H1 (cell line): ENCODE results near the gene TRAPPC3. TPM values are rescaled to one million over a fixed set of nuclear protein-coding genes. Genes with fewer than 3 reads are reported as not detected.

Source experiments
- CTCF ChIA-PET: fragments of 300-600 bp; sonication (Branson Sonifier 250); formaldehyde crosslinking; loops from one replicate; lab custom pipeline; 2021; ENCODE audit not compliant: partially characterized antibody; lab: Charles Lee
- POLR2A ChIA-PET: fragments of 300-600 bp; sonication (Branson Sonifier 250); formaldehyde crosslinking; loops from one replicate; lab custom pipeline; 2021; ENCODE audit warnings: inconsistent platforms; ENCODE audit not compliant: partially characterized antibody; lab: Charles Lee
- DNase-seq, 2 experiments: peaks; one replicate each; pipeline versions ENCODE4 v3.0.0 to v3.0.0-alpha.2; 2010 to 2022; ENCODE audit warnings: low spot score in 2 of 2, low read depth in 1 of 2, mixed read lengths in 1 of 2
- FAIRE-seq: peaks from 2 replicates; lab custom pipeline; 2011; peaks lifted over from hg19 to GRCh38; lab: Jason Lieb, UNC
- H2AFZ ChIP-seq: 2 replicates; pipeline ENCODE4 v1.8.1; 2012; ENCODE audit warnings: low read length, inconsistent platforms
- H2AK5ac ChIP-seq: 2 replicates; pipeline ENCODE4 v1.6.1; 2013; ENCODE audit warnings: low read depth, low read length
- H2BK120ac ChIP-seq: replicated peaks from 2 replicates; pipeline ENCODE3; 2013; ENCODE audit warnings: low read depth, low read length, inconsistent platforms
- H2BK12ac ChIP-seq: 2 replicates; pipeline ENCODE4 v1.6.1; 2013; ENCODE audit warnings: low read depth, low read length
- H2BK15ac ChIP-seq: 2 replicates; pipeline ENCODE4 v1.6.1; 2013; ENCODE audit warnings: low read length
- H2BK20ac ChIP-seq: 2 replicates; pipeline ENCODE4 v1.6.1; 2013; ENCODE audit warnings: low read length
- H2BK5ac ChIP-seq: 2 replicates; pipeline ENCODE4 v1.6.1; 2013; ENCODE audit warnings: low read depth, low read length
- H3K14ac ChIP-seq: 2 replicates; pipeline ENCODE4 v1.6.1; 2013; ENCODE audit warnings: inconsistent platforms; ENCODE audit not compliant: insufficient read length
- H3K18ac ChIP-seq: 2 replicates; pipeline ENCODE4 v1.6.1; 2013; ENCODE audit warnings: low read length; ENCODE audit errors: extremely low read depth
- H3K23ac ChIP-seq: 2 replicates; pipeline ENCODE4 v1.6.1; 2013; ENCODE audit warnings: inconsistent platforms; ENCODE audit not compliant: insufficient read length
- H3K23me2 ChIP-seq: 2 replicates; pipeline ENCODE4 v1.6.1; 2013; ENCODE audit warnings: low read depth, low read length
- H3K27ac ChIP-seq: 2 replicates; pipeline ENCODE4 v1.6.1; 2011; ENCODE audit warnings: low read depth, low read length, inconsistent platforms
- H3K27me3 ChIP-seq, 4 experiments: replicated peaks in 1 of 4; 1 replicate in 1 of 4; 2 replicates in 3 of 4; pipeline versions ENCODE4 v1.6.1 to v1.8.1; 2011 to 2013; ENCODE audit warnings: low read length in 3 of 4, mild to moderate bottlenecking in 3 of 4, inconsistent platforms in 2 of 4, mixed read lengths in 2 of 4, moderate library complexity in 1 of 4; ENCODE audit not compliant: control insufficient read depth in 3 of 4, insufficient read depth in 3 of 4; ENCODE audit errors: extremely low read depth in 1 of 4
- H3K36me3 ChIP-seq, 4 experiments: 2 replicates each; pipeline versions ENCODE4 v1.6.1 to v1.8.1; 2011 to 2013; ENCODE audit warnings: mild to moderate bottlenecking in 4 of 4, low read length in 3 of 4, moderate library complexity in 2 of 4, control low read depth in 1 of 4, inconsistent platforms in 1 of 4; ENCODE audit not compliant: insufficient read depth in 4 of 4, control insufficient read depth in 2 of 4
- H3K4ac ChIP-seq: replicated peaks from 2 replicates; pipeline ENCODE3; 2013; ENCODE audit warnings: low read length, low read depth, mixed read lengths, inconsistent platforms; ENCODE audit not compliant: insufficient read length
- H3K4me1 ChIP-seq, 4 experiments: replicated peaks in 1 of 4; 1 replicate in 1 of 4; 2 replicates in 3 of 4; pipeline versions ENCODE4 v1.6.1 to v1.8.1; 2011 to 2013; ENCODE audit warnings: low read length in 3 of 4, inconsistent platforms in 2 of 4, mixed read lengths in 1 of 4; ENCODE audit not compliant: insufficient read depth in 4 of 4, control insufficient read depth in 3 of 4
- H3K4me2 ChIP-seq, 2 experiments: 2 replicates each; pipeline versions ENCODE4 v1.6.1 to v1.8.1; 2011 to 2013; ENCODE audit warnings: low read depth in 2 of 2, low read length in 2 of 2, control low read depth in 1 of 2, inconsistent platforms in 1 of 2, mild to moderate bottlenecking in 1 of 2; ENCODE audit not compliant: insufficient read depth in 1 of 2
- H3K4me3 ChIP-seq, 4 experiments: fragments of 200-600, 300-600 bp in 1 of 4; sonication (generic), shearing (Covaris generic), sonication (Bioruptor Twin) in 1 of 4; 2 replicates each; pipeline versions ENCODE4 v1.5.1 to v1.8.1; 2011 to 2016; ENCODE audit warnings: low read length in 4 of 4, low read depth in 3 of 4, control low read depth in 2 of 4, inconsistent platforms in 2 of 4, mild to moderate bottlenecking in 2 of 4, mixed read lengths in 1 of 4, moderate library complexity in 1 of 4; ENCODE audit not compliant: insufficient read depth in 2 of 4; ENCODE audit errors: extremely low read depth in 1 of 4
- H3K56ac ChIP-seq: replicated peaks from 2 replicates; pipeline ENCODE3; 2013; ENCODE audit warnings: low read depth, mild to moderate bottlenecking, mixed read lengths, low read length, inconsistent platforms; ENCODE audit not compliant: insufficient read length
- H3K79me1 ChIP-seq: 2 replicates; pipeline ENCODE4 v1.6.1; 2013; ENCODE audit warnings: low read depth, low read length, control low read depth
- H3K79me2 ChIP-seq, 2 experiments: 2 replicates each; pipeline versions ENCODE4 v1.6.1 to v1.8.1; 2012 to 2013; ENCODE audit warnings: low read length in 2 of 2, mild to moderate bottlenecking in 2 of 2, inconsistent platforms in 1 of 2; ENCODE audit not compliant: insufficient read depth in 2 of 2, control insufficient read depth in 1 of 2
- H3K9ac ChIP-seq, 4 experiments: replicated peaks in 1 of 4; 1 replicate in 1 of 4; 2 replicates in 3 of 4; pipeline versions ENCODE4 v1.6.1 to v1.8.1; 2011 to 2013; ENCODE audit warnings: low read depth in 3 of 4, low read length in 3 of 4, control low read depth in 2 of 4, mild to moderate bottlenecking in 2 of 4, moderate library complexity in 2 of 4, inconsistent platforms in 1 of 4; ENCODE audit errors: extremely low read depth in 1 of 4
- H3K9me3 ChIP-seq, 2 experiments: 2 replicates each; pipeline versions ENCODE4 v1.6.1 to v1.8.1; 2012 to 2013; ENCODE audit warnings: mild to moderate bottlenecking in 2 of 2, moderate library complexity in 2 of 2, control low read depth in 1 of 2, inconsistent platforms in 1 of 2, low read depth in 1 of 2, low read length in 1 of 2, mixed read lengths in 1 of 2; ENCODE audit not compliant: insufficient read depth in 2 of 2
- H4K20me1 ChIP-seq, 2 experiments: replicated peaks in 1 of 2; 2 replicates each; pipeline versions ENCODE3 to v1.8.1; 2011 to 2013; ENCODE audit warnings: inconsistent platforms in 2 of 2, low read length in 2 of 2, mild to moderate bottlenecking in 1 of 2; ENCODE audit not compliant: insufficient read depth in 2 of 2, control insufficient read depth in 1 of 2
- H4K5ac ChIP-seq: 2 replicates; pipeline ENCODE4 v1.6.1; 2013; ENCODE audit warnings: low read length, low read depth, mixed read lengths, inconsistent platforms; ENCODE audit not compliant: insufficient read length
- H4K8ac ChIP-seq: 2 replicates; pipeline ENCODE4 v1.8.0; 2013; ENCODE audit warnings: mild to moderate bottlenecking, moderate library complexity, low read length, inconsistent platforms; ENCODE audit not compliant: insufficient read depth; ENCODE audit errors: extremely low read depth
- H4K91ac ChIP-seq: replicated peaks from 2 replicates; pipeline ENCODE3; 2013; ENCODE audit warnings: low read length, mixed read lengths, inconsistent platforms; ENCODE audit not compliant: insufficient read length
- JUND ChIP-seq: IDR thresholded peaks from 2 replicates; pipeline ENCODE4 v1.6.1; 2011; ENCODE audit warnings: mild to moderate bottlenecking, improper control_type of control experiment, low read length
- KDM4A ChIP-seq: IDR thresholded peaks from one replicate; pipeline ENCODE4 v1.7.1; 2012; ENCODE audit warnings: low read depth, mild to moderate bottlenecking, moderate library complexity, low read length, inconsistent platforms; ENCODE audit not compliant: severe bottlenecking
- PHF8 ChIP-seq: fragments of 200-600 bp; sonication (generic); conservative IDR thresholded peaks from 2 replicates; pipeline ENCODE4 v1.7.1; 2012; ENCODE audit warnings: low read depth, mild to moderate bottlenecking, inconsistent platforms, low read length, moderate library complexity
- RFX5 ChIP-seq: IDR thresholded peaks from 2 replicates; pipeline ENCODE4 v1.6.1; 2011; ENCODE audit warnings: low read depth, low read length, improper control_type of control experiment, borderline replicate concordance
- SIX5 ChIP-seq: IDR thresholded peaks from 2 replicates; pipeline ENCODE4 v1.6.1; 2011; ENCODE audit warnings: mild to moderate bottlenecking, low read depth, low read length
- SP4 ChIP-seq: IDR thresholded peaks from 2 replicates; pipeline ENCODE4 v1.6.1; 2012; ENCODE audit warnings: low read length, inconsistent platforms
- TBP ChIP-seq: IDR thresholded peaks from 2 replicates; pipeline ENCODE4 v1.6.1; 2011; ENCODE audit warnings: low read depth, low read length, improper control_type of control experiment
- ZNF274 ChIP-seq: IDR thresholded peaks from 2 replicates; pipeline ENCODE4 v1.7.0; 2012; ENCODE audit warnings: low read length, borderline replicate concordance; ENCODE audit errors: extremely low read depth
- WGBS, 2 experiments: shearing (Covaris generic) in 1 of 2; methylation state at CpG; one replicate each; pipeline versions ENCODE4 v1.1.6 to v1.1.7; 2013 to 2015; ENCODE audit warnings: low lambda C conversion rate in 2 of 2, mixed read lengths in 2 of 2, inconsistent platforms in 1 of 2, low coverage in 1 of 2, missing lambda C conversion rate in 1 of 2; ENCODE audit not compliant: insufficient replicate concordance in 2 of 2, insufficient coverage in 1 of 2, insufficient read length in 1 of 2; ENCODE audit errors: extremely low coverage in 1 of 2, missing lambda C conversion rate in 1 of 2; 5-methylcytosine and 5-hydroxymethylcytosine counted together
- polyA plus RNA-seq, 7 experiments: library from polyadenylated mRNA; depleted of rRNA in 3 of 7; stranded (reverse) in 5 of 7; unstranded in 2 of 7; fragments of >200 nt in 5 of 7; fragments of 200-250 nt in 2 of 7; gene quantifications; 1 replicate in 5 of 7; 2 replicates in 1 of 7; 4 replicates in 1 of 7; pipeline versions ENCODE4 v1.2.1 to v1.2.3, GENCODE V29; 2011 to 2013; ENCODE audit warnings: missing spikeins in 2 of 7, mixed read lengths in 2 of 7
- total RNA-seq: library from RNA; stranded (reverse); fragmentation: NEBNext Ultra II Directional; extraction: Animal tissue kit (Norgen Biotek cat#: 25700); gene quantifications from 2 replicates; pipeline ENCODE4 v1.2.1, GENCODE V29; 2021
- TF ChIP-seq, protein P1 (sequence below): IDR thresholded peaks from 2 replicates; pipeline ENCODE4 v1.6.1; 2012; ENCODE audit warnings: low read length, inconsistent platforms
- TF ChIP-seq, protein P2 (sequence below): IDR thresholded peaks from 2 replicates; pipeline ENCODE4 v1.6.1; 2012; ENCODE audit warnings: inconsistent platforms

TRAPPC3 gene
- total and polyA plus RNA-seq, 2 of the 8 experiments (the other 6 are each of a cell fraction or from before 2014, with no cell fraction given): 47.8 to 51.0 TPM

DNA sequence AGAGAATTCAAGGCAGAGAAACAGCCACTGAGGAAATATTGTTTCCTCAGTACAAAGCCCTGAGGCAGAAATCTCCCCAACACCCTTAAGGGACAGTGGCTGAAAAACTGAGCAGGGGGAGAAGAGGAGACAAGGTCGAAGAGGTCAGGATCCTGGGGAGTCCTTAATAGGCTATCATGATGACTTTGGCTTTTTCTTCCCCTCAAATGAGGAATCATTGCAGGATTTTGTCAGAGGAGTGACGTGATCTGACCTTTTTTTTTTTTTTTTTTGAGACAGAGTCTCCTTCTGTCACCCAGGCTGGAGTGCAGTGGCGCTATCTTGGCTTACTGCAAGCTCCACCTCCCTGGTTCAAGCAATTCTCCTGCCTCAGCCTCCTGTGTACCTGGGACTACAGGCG, 16.9 kb upstream of the TRAPPC3 start:
- TF ChIP-seq ZNF274 (no peak), PHF8 (no peak), RFX5 (no peak), SIX5 (no peak), SP4 (no peak), KDM4A (no peak), TBP (no peak), JUND (no peak)
- TF ChIP-seq, protein P1, sequence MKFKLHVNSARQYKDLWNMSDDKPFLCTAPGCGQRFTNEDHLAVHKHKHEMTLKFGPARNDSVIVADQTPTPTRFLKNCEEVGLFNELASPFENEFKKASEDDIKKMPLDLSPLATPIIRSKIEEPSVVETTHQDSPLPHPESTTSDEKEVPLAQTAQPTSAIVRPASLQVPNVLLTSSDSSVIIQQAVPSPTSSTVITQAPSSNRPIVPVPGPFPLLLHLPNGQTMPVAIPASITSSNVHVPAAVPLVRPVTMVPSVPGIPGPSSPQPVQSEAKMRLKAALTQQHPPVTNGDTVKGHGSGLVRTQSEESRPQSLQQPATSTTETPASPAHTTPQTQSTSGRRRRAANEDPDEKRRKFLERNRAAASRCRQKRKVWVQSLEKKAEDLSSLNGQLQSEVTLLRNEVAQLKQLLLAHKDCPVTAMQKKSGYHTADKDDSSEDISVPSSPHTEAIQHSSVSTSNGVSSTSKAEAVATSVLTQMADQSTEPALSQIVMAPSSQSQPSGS: no peak
- TF ChIP-seq, protein P2, sequence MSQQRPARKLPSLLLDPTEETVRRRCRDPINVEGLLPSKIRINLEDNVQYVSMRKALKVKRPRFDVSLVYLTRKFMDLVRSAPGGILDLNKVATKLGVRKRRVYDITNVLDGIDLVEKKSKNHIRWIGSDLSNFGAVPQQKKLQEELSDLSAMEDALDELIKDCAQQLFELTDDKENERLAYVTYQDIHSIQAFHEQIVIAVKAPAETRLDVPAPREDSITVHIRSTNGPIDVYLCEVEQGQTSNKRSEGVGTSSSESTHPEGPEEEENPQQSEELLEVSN: no peak
- no peak overlapping the region for H2AK5ac ChIP-seq
- H2BK12ac ChIP-seq: no peak overlapping the region
- H3K27me3 ChIP-seq: no peaks in the 10 kb centered on the region
- H3K4me2 ChIP-seq: no peak overlapping the region
- H4K91ac ChIP-seq: no peak overlapping the region
- no peak overlapping the region for H3K9ac ChIP-seq
- POLR2A ChIA-PET: interaction anchor here (0.8 kb wide), 1 partner anchor 10 kb away, joined by 4 read pairs; no protein-coding TSS in a partner anchor
- no peak overlapping the region for H3K4me3 ChIP-seq
- FAIRE-seq: no peak
- H3K79me1 ChIP-seq: peaks cover 5% of the 10 kb centered on the region; the same call in 1 of the 2 replicates
- WGBS, 2 experiments: 60% methylated on average over 4 of the region's 4 CpGs; no CpG with 5 or more reads in 1 of the 2 experiments
- no peak for DNase-seq
- CTCF ChIA-PET: interaction anchor here (0.6 to 17.6 kb wide), 6 partner anchors 10 to 1527 kb away, joined by 3 to 233 read pairs (median 9); partner anchors contain the start of genes MAP7D1 and TRAPPC3
- H3K18ac ChIP-seq: no peak overlapping the region
- peaks cover 0 to 7% (median 5%) of the 10 kb centered on the region in 4 experiments; a peak in 6 of 7 replicates for H3K4me1 ChIP-seq
- no peak overlapping the region for H4K8ac ChIP-seq
- H4K20me1 ChIP-seq: peaks cover 0 to 31% of the 10 kb centered on the region in 2 experiments
- 0 out of 8 replicates have a peak, but pooled peaks cover 0 to 1% (median 0%) of the 10 kb centered on the region in 4 experiments for H3K36me3 ChIP-seq
- no peak overlapping the region for H3K23ac ChIP-seq
- no peak overlapping the region for H2BK20ac ChIP-seq
- no peak overlapping the region for H3K27ac ChIP-seq
- no peak overlapping the region for H2BK15ac ChIP-seq
- peaks cover 0 to 23% of the 10 kb centered on the region in 2 experiments; a peak in 3 of 4 replicates for H3K79me2 ChIP-seq
- H4K5ac ChIP-seq: no peak overlapping the region
- no peaks in the 10 kb centered on the region for H3K9me3 ChIP-seq
- no peak overlapping the region for H2BK120ac ChIP-seq
- H2AFZ ChIP-seq: no peak overlapping the region
- no peak overlapping the region for H3K14ac ChIP-seq
- no peak overlapping the region for H2BK5ac ChIP-seq
- no peak overlapping the region for H3K4ac ChIP-seq
- H3K56ac ChIP-seq: no peak overlapping the region
- no peaks in the 10 kb centered on the region for H3K23me2 ChIP-seq
